Left lung (tissue), 10 donors: ENCODE measurements around the gene TBC1D14. TPM values are rescaled to one million over a fixed set of nuclear protein-coding genes. Genes with fewer than 3 reads are reported as not detected.

Source experiments
- ATAC-seq: fragments of 200-7000 bp; cut with Tn5 transposase; one replicate; pipeline ENCODE4 v1.9.1; 2020; ENCODE audit warnings: moderate library complexity
- DNase-seq, 4 donors: peaks; one replicate each; pipeline ENCODE4 v3.0.0-alpha.2; 2013 to 2020
- H3K27ac ChIP-seq, 2 donors: fragments of 200-600 bp; sonication (generic) in 1 of 2; one replicate each; pipeline versions ENCODE4 v1.5.0 to v1.8.0; 2020 to 2021
- H3K27me3 ChIP-seq, 2 donors: fragments of 200-600 bp; sonication (generic) in 1 of 2; one replicate each; pipeline versions ENCODE4 v1.5.0 to v1.8.0; 2020 to 2021
- H3K36me3 ChIP-seq, 2 donors: fragments of 200-600 bp; sonication (generic) in 1 of 2; one replicate each; pipeline versions ENCODE4 v1.5.0 to v1.8.0; 2020 to 2021
- H3K4me1 ChIP-seq, 2 donors: fragments of 200-600 bp; one replicate each; pipeline ENCODE4 v1.8.0; 2021
- H3K4me3 ChIP-seq, 2 donors: fragments of 200-600 bp; sonication (generic) in 1 of 2; one replicate each; pipeline versions ENCODE4 v1.5.0 to v1.8.0; 2020 to 2021; ENCODE audit warnings: mild to moderate bottlenecking in 1 of 2
- H3K9me3 ChIP-seq, 2 donors: fragments of 200-600 bp; sonication (generic) in 1 of 2; one replicate each; pipeline versions ENCODE4 v1.5.0 to v1.8.0; 2020 to 2021
- CTCF ChIP-seq, 2 donors: fragments of 200-600 bp; sonication (generic) in 1 of 2; IDR thresholded peaks; one replicate each; pipeline versions ENCODE4 v1.5.0 to v1.8.0; 2021; ENCODE audit warnings: antibody characterized with exemption in 2 of 2
- intact Hi-C, 2 donors: fragments of 100-400 bp; cut with DNase I; formaldehyde crosslinking; loops; one replicate each; pipeline versions ENCODE4 v1.11.2 to v1.14.2; 2022
- polyA plus RNA-seq, 6 donors: library from polyadenylated mRNA; unstranded; fragments of 120-200 nt; gene quantifications; one replicate each; pipeline ENCODE4 v1.2.1, GENCODE V29; 2013; ENCODE audit not compliant: insufficient read length in 6 of 6
- total RNA-seq, 2 donors: library from RNA; stranded (reverse); fragmentation: NEBNext Ultra II Directional; extraction: Animal tissue kit (Norgen Biotek cat#: 25700); gene quantifications; one replicate each; pipeline ENCODE4 v1.2.1, GENCODE V29; 2021
- donor health status: DM: no; HTN: yes; CAD: no.
- donor health status: DM: no; HTN: no; CAD: no.

TBC1D14 gene
- total and polyA plus RNA-seq, 8 donors = 39.2 to 73.4 (median 45.1) TPM

- intact Hi-C loops = no loop called here
- no peak for TF ChIP-seq CTCF (IDR thresholded peaks at IDR 0.05)
- Histone ChIP-seq H3K27ac (peak overlapping the region in 1 of 2 donors; percentile 42), H3K36me3 (peaks cover 0 to 34% of the 10 kb centered on the region in 2 donors), H3K4me3 (no peak overlapping the region), H3K27me3 (no peaks in the 10 kb centered on the region), H3K4me1 (peaks cover 0 to 13% of the 10 kb centered on the region in 2 donors), H3K9me3 (no peaks in the 10 kb centered on the region)
- ATAC-seq (peak; percentile 94), DNase-seq (peak in 3 of 4 donors; percentile 12 to 66 (median 54))
Observed at GRCh38 chr4:7034262-7035081, 124.8 kb downstream of the TBC1D14 start.

DNA sequence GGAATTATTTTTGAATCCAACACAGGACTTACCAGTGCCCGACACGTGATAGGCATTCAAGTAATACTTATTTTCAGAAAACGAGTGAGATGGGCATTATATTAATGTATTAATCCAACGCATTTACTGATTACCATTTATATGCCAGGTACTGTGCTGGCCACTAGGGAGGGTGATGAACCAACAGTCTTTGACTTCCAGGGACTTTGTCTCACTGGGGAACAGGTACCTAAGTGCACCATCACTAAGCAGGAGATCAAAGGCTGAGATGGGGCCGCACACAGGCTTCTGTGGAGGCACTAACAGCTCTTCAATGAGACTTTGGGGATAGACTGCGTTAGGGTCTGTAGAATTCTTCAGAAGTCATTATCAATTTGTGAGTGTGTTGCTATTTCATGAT, 127.8 kb downstream of the TBC1D14 start:
- TF ChIP-seq CTCF (IDR thresholded peaks at IDR 0.05) = no peak
- Histone ChIP-seq H3K9me3 (no peaks in the 10 kb centered on the region), H3K4me3 (no peak overlapping the region), H3K36me3 (peaks cover 0 to 5% of the 10 kb centered on the region in 2 donors), H3K27me3 (no peaks in the 10 kb centered on the region), H3K4me1 (peaks cover 0 to 35% of the 10 kb centered on the region in 2 donors), H3K27ac (no peak overlapping the region)
- ATAC-seq (no peak), DNase-seq (no peak)
- intact Hi-C loops = no loop called here

DNA sequence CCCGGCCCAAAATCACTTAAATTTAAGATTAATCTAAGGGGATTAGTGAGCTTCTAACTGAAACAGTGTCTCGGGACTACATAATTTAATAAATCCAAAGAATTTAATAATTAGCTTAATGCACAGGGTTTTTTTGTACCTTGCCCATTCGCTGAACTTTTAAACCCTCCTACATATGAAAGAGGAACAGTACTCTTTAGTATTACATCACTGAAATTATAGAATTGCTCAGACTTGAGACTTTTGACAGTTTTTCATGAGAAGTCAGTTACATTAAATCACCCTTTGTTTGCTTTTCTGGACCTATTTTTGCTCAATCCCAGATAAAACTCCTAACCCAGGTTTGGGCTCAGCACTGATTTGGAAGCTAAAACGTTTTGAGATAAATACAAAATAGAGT, 131.1 kb downstream of the TBC1D14 start:
- Histone ChIP-seq H3K4me3 (no peak overlapping the region), H3K27ac (no peak overlapping the region), H3K9me3 (no peaks in the 10 kb centered on the region), H3K36me3 (no peaks in the 10 kb centered on the region), H3K27me3 (no peaks in the 10 kb centered on the region), H3K4me1 (peaks cover 6 to 41% of the 10 kb centered on the region in 2 donors)
- ATAC-seq = no peak
- intact Hi-C loops = no loop called here
- no peak for DNase-seq
- TF ChIP-seq CTCF (IDR thresholded peaks at IDR 0.05) = no peak

DNA sequence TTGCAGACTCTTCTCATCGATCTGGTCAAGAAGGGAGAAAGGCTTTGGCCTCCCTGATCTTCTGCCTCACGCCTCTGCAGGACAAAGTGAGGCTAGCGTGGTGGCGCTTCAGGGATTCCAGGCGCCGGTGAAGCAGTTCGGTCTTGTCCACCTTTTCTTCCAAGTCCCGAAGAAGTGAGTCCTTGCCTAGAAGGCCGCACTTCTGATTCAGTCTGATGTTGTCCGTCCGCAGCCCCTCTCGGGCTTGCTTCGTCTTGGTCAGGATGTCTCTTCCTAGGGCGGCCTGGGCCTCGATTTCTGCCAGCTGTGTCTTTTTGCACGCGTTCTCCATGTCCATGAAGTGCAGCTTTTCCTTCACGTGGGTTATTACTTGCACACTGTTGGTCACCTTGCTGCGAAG, 131.6 kb downstream of the TBC1D14 start:
- Histone ChIP-seq H3K27ac (no peak overlapping the region), H3K4me1 (peaks cover 6 to 45% of the 10 kb centered on the region in 2 donors), H3K4me3 (no peak overlapping the region), H3K27me3 (no peaks in the 10 kb centered on the region), H3K9me3 (no peaks in the 10 kb centered on the region), H3K36me3 (no peaks in the 10 kb centered on the region)
- intact Hi-C loops = no loop called here
- ATAC-seq (no peak), DNase-seq (peak in 1 of 4 donors; percentile 51)
- TF ChIP-seq CTCF (IDR thresholded peaks at IDR 0.05) = no peak

DNA sequence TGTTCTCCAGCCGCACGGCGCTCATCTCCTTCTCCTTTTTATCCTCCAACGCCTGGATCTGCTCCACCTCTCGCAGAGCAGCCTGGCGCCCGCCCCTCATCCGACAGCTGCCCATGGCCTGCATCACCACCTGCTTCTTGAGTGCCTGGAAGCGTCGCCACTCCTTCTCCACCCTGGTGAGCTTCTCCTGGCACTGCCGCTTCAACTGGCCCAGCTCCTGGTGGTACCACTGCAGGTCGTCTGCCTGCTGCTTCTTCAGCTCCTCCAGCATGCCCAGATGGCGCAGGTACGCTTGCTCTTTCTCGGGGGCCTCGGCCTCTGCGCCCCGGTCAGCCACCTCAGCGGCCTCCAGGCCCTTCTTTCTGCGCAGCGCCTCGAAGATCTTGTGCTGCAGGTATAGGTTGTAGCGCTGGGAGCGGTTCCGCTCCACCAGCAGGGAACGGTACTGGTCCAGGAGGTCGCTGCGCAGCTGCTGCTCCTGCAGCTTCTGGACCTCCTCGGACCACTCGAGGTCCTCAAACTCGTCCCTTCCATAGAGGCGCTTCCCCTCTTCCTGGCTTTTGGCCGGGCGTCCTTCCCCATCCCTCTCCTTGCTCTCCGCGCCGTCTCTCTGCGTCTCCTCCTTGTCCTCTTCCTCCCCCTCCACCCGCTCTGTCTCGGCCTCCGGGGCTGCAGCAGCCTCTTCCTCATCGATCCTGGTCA, 132.3 kb downstream of the TBC1D14 start:
- TF ChIP-seq CTCF (IDR thresholded peaks at IDR 0.05) = no peak

More for the DNA sequence above, 132.3 kb downstream of the TBC1D14 start:
- Histone ChIP-seq H3K27me3 (no peaks in the 10 kb centered on the region), H3K27ac (peak overlapping the region; percentile 41 to 93), H3K36me3 (no peaks in the 10 kb centered on the region), H3K4me3 (peak overlapping the region; percentile 58 to 95), H3K9me3 (no peaks in the 10 kb centered on the region), H3K4me1 (peaks cover 6 to 53% of the 10 kb centered on the region in 2 donors)
- ATAC-seq = no peak
- intact Hi-C loops = no loop called here
- peak in 3 of 4 donors; percentile 17 to 80 (median 69) for DNase-seq
